Uterus (tissue), 4 donors: ENCODE measurements around the gene DGKD. TPM values are rescaled to one million over a fixed set of nuclear protein-coding genes. Genes with fewer than 3 reads are reported as not detected.

ENCODE experiments used
- DNase-seq, 2 donors: peaks; one replicate each; pipeline ENCODE4 v3.0.0-alpha.2; 2019 to 2020
- H3K27ac ChIP-seq, 2 donors: fragments of 200-600 bp; sonication (generic); 1 replicate in 1 of 2; 2 replicates in 1 of 2; pipeline ENCODE4 v1.5.1; 2016 to 2018
- H3K27me3 ChIP-seq, 2 donors: fragments of 200-600 bp; sonication (generic); one replicate each; pipeline ENCODE4 v1.5.1; 2018 to 2019; ENCODE audit warnings: control low read depth in 1 of 2
- H3K36me3 ChIP-seq, 2 donors: fragments of 200-600 bp; sonication (generic); one replicate each; pipeline ENCODE4 v1.5.1; 2019; ENCODE audit warnings: control low read depth in 1 of 2
- H3K4me1 ChIP-seq, 2 donors: fragments of 200-600 bp; sonication (generic); one replicate each; pipeline ENCODE4 v1.5.1; 2018 to 2019; ENCODE audit warnings: control low read depth in 1 of 2
- H3K4me3 ChIP-seq, 2 donors: fragments of 200-600 bp; sonication (generic); 1 replicate in 1 of 2; 2 replicates in 1 of 2; pipeline ENCODE4 v1.5.1; 2018 to 2019; ENCODE audit warnings: mild to moderate bottlenecking in 1 of 2
- H3K9me3 ChIP-seq, 2 donors: fragments of 200-600 bp; sonication (generic); one replicate each; pipeline ENCODE4 v1.5.1; 2019; ENCODE audit warnings: control low read depth in 1 of 2
- CTCF ChIP-seq, 4 experiments: fragments of 200-600 bp in 2 of 4; fragments of 450-650 bp in 2 of 4; sonication (generic) in 2 of 4; IDR thresholded peaks; one replicate each; pipeline ENCODE4 v1.5.1; 2016 to 2019; ENCODE audit warnings: antibody characterized with exemption in 4 of 4, mild to moderate bottlenecking in 2 of 4, moderate library complexity in 1 of 4
- POLR2A ChIP-seq, 2 donors: fragments of 450-650 bp; IDR thresholded peaks; one replicate each; pipeline ENCODE4 v1.6.1; 2016; ENCODE audit warnings: antibody characterized with exemption in 2 of 2, mild to moderate bottlenecking in 1 of 2, moderate library complexity in 1 of 2
- intact Hi-C: fragments of 100-400 bp; cut with DNase I; formaldehyde crosslinking; loops from one replicate; pipeline ENCODE4 v1.15.1; 2023; ENCODE audit warnings: low total_unique reads
- total RNA-seq, 4 donors: library from RNA; depleted of rRNA in 3 of 4; stranded (reverse); fragments of >200 nt in 3 of 4; gene quantifications; one replicate each; pipeline versions ENCODE4 v1.1.0 to v1.2.4, GENCODE V29; 2014 to 2023
- donor health status: DM: yes; HTN: yes; CAD: no.

Gene DGKD
- total RNA-seq, 4 donors from 2014 or later, result 5.0 to 46.1 (median 28.0) TPM

GRCh38 chr2:233430651-233431050, 76.4 kb downstream of the DGKD start:
- intact Hi-C loops, result no loop called here
- no peak overlapping the region for H3K4me3 ChIP-seq

GRCh38 chr2:233433029-233433428, 78.7 kb downstream of the DGKD start:
- Histone ChIP-seq H3K27ac (no peak overlapping the region), H3K36me3 (no peaks in the 10 kb centered on the region), H3K4me3 (no peak overlapping the region), H3K9me3 (no peaks in the 10 kb centered on the region), H3K4me1 (no peaks in the 10 kb centered on the region), H3K27me3 (no peaks in the 10 kb centered on the region)
- intact Hi-C loops, result no loop called here
- TF ChIP-seq CTCF (IDR thresholded peaks at IDR 0.05) (no peak), POLR2A (IDR thresholded peaks at IDR 0.05) (no peak)
- DNase-seq, result no peak

More at GRCh38 chr2:233430651-233431050, 76.4 kb downstream of the DGKD start:
- H3K4me1 ChIP-seq, result no peaks in the 10 kb centered on the region
- H3K27me3 ChIP-seq, result no peaks in the 10 kb centered on the region
- no peak for DNase-seq
- no peak overlapping the region for H3K27ac ChIP-seq
- H3K36me3 ChIP-seq, result no peaks in the 10 kb centered on the region
- no peaks in the 10 kb centered on the region for H3K9me3 ChIP-seq
- TF ChIP-seq CTCF (IDR thresholded peaks at IDR 0.05) (no peak), POLR2A (IDR thresholded peaks at IDR 0.05) (no peak)

- TF ChIP-seq CTCF (IDR thresholded peaks at IDR 0.05) (no peak), POLR2A (IDR thresholded peaks at IDR 0.05) (no peak)
- Histone ChIP-seq H3K27ac (no peak overlapping the region), H3K9me3 (no peaks in the 10 kb centered on the region), H3K36me3 (no peaks in the 10 kb centered on the region), H3K4me1 (no peaks in the 10 kb centered on the region), H3K4me3 (no peak overlapping the region), H3K27me3 (no peaks in the 10 kb centered on the region)
- intact Hi-C loops, result no loop called here
- DNase-seq, result no peak
Observed at GRCh38 chr2:233433794-233434193, 79.5 kb downstream of the DGKD start.

- DNase-seq, result no peak
- intact Hi-C loops, result no loop called here
- H3K27ac ChIP-seq, result no peak overlapping the region
- TF ChIP-seq POLR2A (IDR thresholded peaks at IDR 0.05) (no peak), CTCF (IDR thresholded peaks at IDR 0.05) (no peak)
- H3K36me3 ChIP-seq, result no peaks in the 10 kb centered on the region
- no peaks in the 10 kb centered on the region for H3K4me1 ChIP-seq
- H3K27me3 ChIP-seq, result no peaks in the 10 kb centered on the region
- H3K4me3 ChIP-seq, result no peak overlapping the region
- H3K9me3 ChIP-seq, result no peaks in the 10 kb centered on the region
Observed at GRCh38 chr2:233434666-233435330, 80.5 kb downstream of the DGKD start.

GRCh38 chr2:233435436-233436190, 81.3 kb downstream of the DGKD start:
- H3K27ac ChIP-seq, result no peak overlapping the region
- no peaks in the 10 kb centered on the region for H3K36me3 ChIP-seq
- intact Hi-C loops, result no loop called here
- TF ChIP-seq CTCF (IDR thresholded peaks at IDR 0.05), result no peak
- TF ChIP-seq POLR2A (IDR thresholded peaks at IDR 0.05), result no peak
- no peaks in the 10 kb centered on the region for H3K4me1 ChIP-seq
- H3K4me3 ChIP-seq, result no peak overlapping the region
- no peaks in the 10 kb centered on the region for H3K27me3 ChIP-seq
- no peak for DNase-seq
- H3K9me3 ChIP-seq, result no peaks in the 10 kb centered on the region
